ENCODE results near the gene MAGEF1. TPM values are rescaled to one million over a fixed set of nuclear protein-coding genes. Genes with fewer than 3 reads are reported as not detected.
A peak's percentile ranks its signal among the peaks of the same experiment; 100 is the strongest.

MAGEF1 gene
- total and polyA plus RNA-seq, 2 donors from 2014 or later, result 37.9 to 50.0 TPM

DNA sequence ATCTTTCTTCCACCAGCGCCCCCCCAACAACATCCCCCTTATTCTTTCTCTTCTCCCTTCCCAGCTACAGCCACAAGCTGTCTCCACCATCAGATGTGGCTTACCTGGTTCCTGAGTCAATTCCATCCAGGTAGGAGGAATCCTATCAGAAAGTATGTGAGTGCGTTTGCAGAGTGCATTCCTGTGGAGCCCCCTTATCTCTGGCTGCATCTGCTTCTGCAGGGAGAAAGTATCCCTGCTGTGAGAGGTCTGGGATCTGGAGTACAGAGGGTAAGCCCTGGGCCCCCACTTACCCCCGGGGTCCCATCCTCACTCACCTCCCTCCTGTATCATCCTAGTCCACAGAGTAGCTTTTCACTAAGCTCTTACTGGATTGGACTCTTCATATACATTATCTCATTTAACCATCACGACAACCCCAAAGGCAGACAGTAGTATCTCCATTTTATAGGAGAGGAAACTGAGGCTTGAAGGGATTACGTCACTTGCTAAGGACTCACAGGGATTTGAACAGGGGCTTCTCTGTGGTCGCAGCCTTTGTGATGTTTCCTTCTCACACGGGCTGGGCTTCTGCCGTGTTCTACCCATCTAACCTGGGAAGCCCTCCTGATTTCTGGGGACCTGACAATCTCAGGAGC lies 22.2 kb upstream of the MAGEF1 start:
- intact Hi-C loops (cut with DNase I), result no loop called here
- DNase-seq (peak in 1 of 5 donors; percentile 10), FAIRE-seq (no peak)
- Histone ChIP-seq H3K4me3 (ENCODE audit: low read length in 3 of 3) (no peak overlapping the region), H3K9ac (ENCODE audit: low read length in 3 of 3) (no peak overlapping the region), H3K9me3 (ENCODE audit: control insufficient read depth in 2 of 3, insufficient read depth in 1 of 3, low read length in 3 of 3) (no peaks in the 10 kb centered on the region), H3K27me3 (ENCODE audit: control insufficient read depth, insufficient read depth, low read length) (no peaks in the 10 kb centered on the region), H3K27ac (ENCODE audit: low read depth in 2 of 2, low read length in 2 of 2) (no peak overlapping the region), H3K36me3 (ENCODE audit: control insufficient read depth in 2 of 3, insufficient read depth in 3 of 3, low read length in 3 of 3) (no peaks in the 10 kb centered on the region), H3K4me1 (ENCODE audit: control insufficient read depth in 2 of 3, insufficient read depth in 2 of 3, low read depth in 1 of 3, low read length in 3 of 3) (no peaks in the 10 kb centered on the region)
- TF ChIP-seq, protein P1, sequence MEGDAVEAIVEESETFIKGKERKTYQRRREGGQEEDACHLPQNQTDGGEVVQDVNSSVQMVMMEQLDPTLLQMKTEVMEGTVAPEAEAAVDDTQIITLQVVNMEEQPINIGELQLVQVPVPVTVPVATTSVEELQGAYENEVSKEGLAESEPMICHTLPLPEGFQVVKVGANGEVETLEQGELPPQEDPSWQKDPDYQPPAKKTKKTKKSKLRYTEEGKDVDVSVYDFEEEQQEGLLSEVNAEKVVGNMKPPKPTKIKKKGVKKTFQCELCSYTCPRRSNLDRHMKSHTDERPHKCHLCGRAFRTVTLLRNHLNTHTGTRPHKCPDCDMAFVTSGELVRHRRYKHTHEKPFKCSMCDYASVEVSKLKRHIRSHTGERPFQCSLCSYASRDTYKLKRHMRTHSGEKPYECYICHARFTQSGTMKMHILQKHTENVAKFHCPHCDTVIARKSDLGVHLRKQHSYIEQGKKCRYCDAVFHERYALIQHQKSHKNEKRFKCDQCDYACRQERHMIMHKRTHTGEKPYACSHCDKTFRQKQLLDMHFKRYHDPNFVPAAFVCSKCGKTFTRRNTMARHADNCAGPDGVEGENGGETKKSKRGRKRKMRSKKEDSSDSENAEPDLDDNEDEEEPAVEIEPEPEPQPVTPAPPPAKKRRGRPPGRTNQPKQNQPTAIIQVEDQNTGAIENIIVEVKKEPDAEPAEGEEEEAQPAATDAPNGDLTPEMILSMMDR (IDR thresholded peaks at IDR 0.05; ENCODE audit: borderline replicate concordance, extremely low read depth, insufficient read depth), result no peak

DNA sequence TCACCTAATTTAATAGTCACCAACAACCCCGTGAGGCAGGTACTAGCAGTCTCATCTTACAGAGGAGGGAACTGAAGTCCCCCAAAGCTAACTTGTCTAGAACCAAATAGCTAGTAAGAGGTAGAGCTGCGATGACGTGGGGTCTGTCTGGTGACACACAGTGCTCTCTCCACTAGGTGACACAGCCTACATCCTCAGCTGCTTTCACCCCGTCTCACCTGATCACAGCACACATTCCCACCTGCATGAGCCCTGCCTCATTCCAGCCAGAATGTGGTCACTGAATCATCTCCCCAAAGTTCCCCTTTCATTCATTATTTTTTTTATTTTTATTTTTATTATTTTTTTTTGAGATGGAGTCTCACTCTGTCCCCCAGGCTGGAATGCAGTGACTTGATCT lies 21.3 kb upstream of the MAGEF1 start:
- intact Hi-C loops (cut with DNase I), result no loop called here
- Histone ChIP-seq H3K9ac (ENCODE audit: low read length in 3 of 3) (no peak overlapping the region), H3K27me3 (ENCODE audit: control insufficient read depth, insufficient read depth, low read length) (no peaks in the 10 kb centered on the region), H3K4me1 (ENCODE audit: control insufficient read depth in 2 of 3, insufficient read depth in 2 of 3, low read depth in 1 of 3, low read length in 3 of 3) (no peaks in the 10 kb centered on the region), H3K36me3 (ENCODE audit: control insufficient read depth in 2 of 3, insufficient read depth in 3 of 3, low read length in 3 of 3) (no peaks in the 10 kb centered on the region), H3K4me3 (ENCODE audit: low read length in 3 of 3) (no peak overlapping the region), H3K9me3 (ENCODE audit: control insufficient read depth in 2 of 3, insufficient read depth in 1 of 3, low read length in 3 of 3) (no peaks in the 10 kb centered on the region), H3K27ac (ENCODE audit: low read depth in 2 of 2, low read length in 2 of 2) (no peak overlapping the region)
- FAIRE-seq (no peak), DNase-seq (peak in 1 of 5 donors; percentile 7)
- TF ChIP-seq, protein P1 (IDR thresholded peaks at IDR 0.05; ENCODE audit: borderline replicate concordance, extremely low read depth, insufficient read depth), result no peak

DNA sequence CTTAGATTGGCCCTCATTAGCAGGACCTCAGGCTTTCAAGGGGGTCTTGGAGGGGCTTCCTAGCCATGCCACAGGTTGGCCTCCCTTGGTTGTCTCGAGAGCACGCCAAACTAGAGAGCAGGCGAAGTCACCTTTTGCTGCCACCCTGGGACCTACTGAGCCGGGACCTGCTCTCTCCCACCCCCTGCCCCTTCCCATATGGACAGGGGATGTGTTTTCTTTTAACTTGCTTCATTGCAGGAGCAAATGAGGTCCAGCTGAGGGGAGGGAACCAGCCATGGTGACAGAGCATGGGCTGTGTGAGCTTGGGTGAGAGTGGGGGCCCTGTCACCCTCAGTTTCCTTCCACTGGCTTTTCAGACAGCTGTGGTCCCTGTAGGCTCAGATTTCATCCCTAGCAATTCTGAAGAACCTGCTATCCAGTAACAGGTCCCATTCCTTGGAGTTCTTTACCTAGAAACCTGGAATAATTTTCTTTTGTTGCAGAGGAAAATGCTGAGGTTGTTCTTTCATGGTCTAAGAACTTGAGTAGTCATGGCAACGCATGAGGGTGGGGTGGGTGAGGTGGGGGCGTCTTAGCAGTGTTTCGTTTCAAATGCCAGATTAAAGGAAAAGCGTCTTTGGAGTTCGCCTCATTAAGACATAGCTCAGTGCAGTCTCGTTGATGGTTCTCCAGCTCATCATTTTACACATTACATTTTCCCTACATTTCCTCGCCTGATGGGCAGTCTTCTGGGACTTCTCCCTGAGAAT lies 20.1 kb upstream of the MAGEF1 start:
- Histone ChIP-seq H3K36me3 (ENCODE audit: control insufficient read depth in 2 of 3, insufficient read depth in 3 of 3, low read length in 3 of 3) (no peaks in the 10 kb centered on the region), H3K4me1 (ENCODE audit: control insufficient read depth in 2 of 3, insufficient read depth in 2 of 3, low read depth in 1 of 3, low read length in 3 of 3) (peaks cover 0 to 3% (median 0%) of the 10 kb centered on the region in 3 donors), H3K27me3 (ENCODE audit: control insufficient read depth, insufficient read depth, low read length) (no peaks in the 10 kb centered on the region), H3K4me3 (ENCODE audit: low read length in 3 of 3) (no peak overlapping the region), H3K9ac (ENCODE audit: low read length in 3 of 3) (no peak overlapping the region), H3K27ac (ENCODE audit: low read depth in 2 of 2, low read length in 2 of 2) (no peak overlapping the region), H3K9me3 (ENCODE audit: control insufficient read depth in 2 of 3, insufficient read depth in 1 of 3, low read length in 3 of 3) (no peaks in the 10 kb centered on the region)
- DNase-seq, result peak in 3 of 5 donors; percentile 59 to 66 (median 60)
- TF ChIP-seq, protein P1 (IDR thresholded peaks at IDR 0.05; ENCODE audit: borderline replicate concordance, extremely low read depth, insufficient read depth), result no peak
- FAIRE-seq, result no peak
- intact Hi-C loops (cut with DNase I), result no loop called here
